ENCODE data around the gene C19orf67.

GRCh38 chr19:14091813-14092462 is 6.4 kb upstream of the C19orf67 start:
- TF ChIP-seq POLR2A (IDR thresholded peaks at IDR 0.05; ENCODE audit: low read depth) (no peak), CTCF (IDR thresholded peaks at IDR 0.05) (no peak), EP300 (IDR thresholded peaks at IDR 0.05) (no peak)
